GM19463 (cell line): ENCODE measurements around the gene LIN37.

ENCODE experiments used
- ATAC-seq: cut with Tn5 transposase; IDR thresholded peaks from one replicate; pipeline ENCODE4 v1.9.1; 2021; ENCODE audit warnings: mild to moderate bottlenecking, moderate library complexity; ENCODE audit not compliant: unreplicated experiment

Gene LIN37, protein sequence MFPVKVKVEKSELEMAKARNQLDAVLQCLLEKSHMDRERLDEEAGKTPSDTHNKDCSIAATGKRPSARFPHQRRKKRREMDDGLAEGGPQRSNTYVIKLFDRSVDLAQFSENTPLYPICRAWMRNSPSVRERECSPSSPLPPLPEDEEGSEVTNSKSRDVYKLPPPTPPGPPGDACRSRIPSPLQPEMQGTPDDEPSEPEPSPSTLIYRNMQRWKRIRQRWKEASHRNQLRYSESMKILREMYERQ

DNA sequence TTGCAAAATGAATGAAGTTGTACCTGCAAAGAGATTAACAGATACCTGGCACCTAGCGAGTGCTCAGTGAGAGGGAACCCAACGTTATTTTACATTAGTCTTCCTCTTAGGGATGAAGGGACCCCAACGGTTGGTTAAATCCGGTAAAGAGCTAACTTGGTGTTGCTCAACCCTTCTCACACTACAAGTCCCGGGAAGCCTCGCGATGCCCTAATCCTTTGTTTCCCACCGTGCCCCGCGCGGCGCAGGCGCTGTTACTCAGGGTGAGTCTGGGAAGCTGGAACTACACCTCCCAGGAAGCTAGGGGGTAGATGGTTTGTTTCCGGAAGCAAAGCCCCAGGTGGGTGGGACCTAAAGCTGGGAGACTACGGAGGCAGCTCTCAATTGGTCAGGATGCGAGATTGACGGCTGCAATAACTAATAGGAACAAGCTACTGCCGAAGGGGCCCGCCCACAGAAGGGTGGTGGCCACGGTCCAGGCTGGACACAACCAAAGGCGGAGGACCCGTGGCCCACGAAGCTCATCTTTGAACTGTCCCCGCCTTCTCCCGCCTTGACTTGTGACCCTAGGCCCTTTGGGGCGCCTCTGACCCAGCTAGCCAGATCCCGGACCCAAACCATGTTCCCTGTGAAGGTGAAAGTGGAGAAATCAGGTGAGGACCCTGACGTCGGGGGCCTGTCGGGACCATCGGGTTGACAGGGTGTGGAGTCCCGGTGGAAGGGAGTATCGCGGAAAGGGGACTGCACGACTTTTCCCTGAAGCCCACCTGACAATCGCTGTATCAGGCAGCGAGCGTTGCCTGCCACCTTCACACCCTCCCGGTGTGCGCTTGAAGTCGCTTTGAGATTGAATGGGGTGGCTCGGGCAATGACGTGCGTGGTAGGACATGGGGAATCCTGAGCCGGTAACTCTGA, at the start of gene LIN37:
LIN37 (plus strand) TSS at position 471 of the 915 bp plus-strand sequence; CDS start at position 620, 149 bp downstream.
- ATAC-seq, result peak; percentile 77

GRCh38 chr19:35702223-35703012, 46.0 kb upstream of the LIN37 start:
- peak; percentile 96 for ATAC-seq

GRCh38 chr19:35703343-35703742, 45.0 kb upstream of the LIN37 start:
- no peak for ATAC-seq

DNA sequence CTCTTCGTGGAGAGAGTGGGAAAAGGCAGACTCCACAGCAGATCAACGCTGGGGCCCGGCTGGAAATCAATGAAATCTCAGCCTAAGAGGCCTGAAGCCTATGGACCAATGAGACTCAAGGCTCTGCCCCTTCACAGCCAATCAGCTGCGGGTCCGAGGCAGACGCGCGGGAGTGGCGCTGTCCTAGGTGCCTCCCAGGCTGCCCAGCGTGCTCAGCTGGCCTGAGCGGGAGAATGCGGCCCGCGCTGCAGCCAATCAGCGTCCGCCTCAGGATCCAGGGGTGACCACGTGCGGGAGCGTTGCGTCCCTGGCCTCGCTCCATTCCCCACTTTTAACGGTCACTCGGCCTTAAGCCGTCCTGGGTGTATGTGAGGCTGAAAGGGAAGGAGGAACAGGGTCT, 44.2 kb upstream of the LIN37 start, which contains the start of gene ZBTB32:
ZBTB32 (plus strand) TSS at position 341 of the 400 bp plus-strand sequence. CDS start 10,069 bp downstream, outside the sequence.
- ATAC-seq, result no peak

DNA sequence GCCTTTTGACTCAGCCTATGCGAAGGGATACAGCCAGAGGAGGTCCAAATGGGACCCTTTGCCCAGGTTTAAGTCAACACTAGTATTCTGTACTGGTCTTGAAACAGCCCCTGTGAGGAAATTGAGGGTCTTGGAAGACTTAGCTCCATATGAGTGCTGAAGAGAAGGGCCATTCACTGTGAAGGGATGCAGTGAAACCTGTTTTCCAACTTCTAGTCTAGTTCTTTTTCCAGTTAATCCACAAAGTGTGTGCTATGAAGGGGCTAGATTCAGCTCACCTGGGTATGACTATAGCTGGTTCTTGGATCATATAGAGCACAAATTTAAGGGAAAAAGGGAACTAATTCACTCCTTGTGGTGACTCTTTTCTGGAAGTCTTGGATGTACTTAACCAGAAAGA, 40.0 kb upstream of the LIN37 start:
- ATAC-seq, result no peak

DNA sequence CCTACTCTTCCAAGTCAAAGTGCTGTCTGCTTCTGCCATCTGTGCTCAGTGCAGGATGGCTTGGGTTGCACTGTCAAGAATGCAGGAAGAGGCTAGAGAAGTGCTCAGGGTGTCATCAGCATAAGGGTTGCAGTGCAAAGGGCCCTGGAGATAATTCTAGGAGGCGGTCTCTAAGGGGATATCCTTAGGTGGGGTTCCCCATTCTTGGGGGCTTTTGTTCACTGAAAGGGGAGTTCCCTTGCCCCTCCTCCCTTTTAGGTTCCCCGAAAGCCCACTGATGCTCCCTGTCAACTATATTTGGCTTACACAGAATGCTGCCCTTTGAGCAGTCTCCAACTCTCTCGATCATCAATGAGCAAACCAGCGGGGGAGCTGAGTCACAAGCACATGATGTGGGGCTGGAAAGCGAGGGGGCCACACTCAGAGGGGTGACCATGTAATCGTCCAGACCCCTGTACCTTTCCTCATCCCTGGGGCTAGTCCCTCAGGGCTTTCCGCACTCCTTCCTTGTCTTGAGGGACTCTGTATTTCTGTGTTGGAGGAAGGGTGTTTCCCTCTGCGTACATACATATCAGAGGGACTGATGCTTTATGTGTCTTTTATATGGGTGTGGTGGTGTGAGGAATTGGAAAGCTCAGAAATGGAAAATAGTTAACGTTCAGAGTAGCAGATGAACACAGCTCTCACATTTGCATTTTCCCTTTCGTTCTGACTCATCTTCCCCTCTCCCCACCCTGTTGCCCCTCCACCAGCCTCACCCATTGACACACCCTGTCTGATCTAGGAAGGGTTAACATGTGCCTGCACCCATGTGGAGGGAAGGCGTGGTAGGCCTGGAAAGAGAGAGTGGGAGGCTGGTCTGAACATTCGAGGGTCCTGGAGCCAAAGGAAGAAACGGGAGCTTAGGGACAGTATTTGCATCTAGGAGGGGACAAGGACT, 37.3 kb upstream of the LIN37 start:
- peak; percentile 36 for ATAC-seq

DNA sequence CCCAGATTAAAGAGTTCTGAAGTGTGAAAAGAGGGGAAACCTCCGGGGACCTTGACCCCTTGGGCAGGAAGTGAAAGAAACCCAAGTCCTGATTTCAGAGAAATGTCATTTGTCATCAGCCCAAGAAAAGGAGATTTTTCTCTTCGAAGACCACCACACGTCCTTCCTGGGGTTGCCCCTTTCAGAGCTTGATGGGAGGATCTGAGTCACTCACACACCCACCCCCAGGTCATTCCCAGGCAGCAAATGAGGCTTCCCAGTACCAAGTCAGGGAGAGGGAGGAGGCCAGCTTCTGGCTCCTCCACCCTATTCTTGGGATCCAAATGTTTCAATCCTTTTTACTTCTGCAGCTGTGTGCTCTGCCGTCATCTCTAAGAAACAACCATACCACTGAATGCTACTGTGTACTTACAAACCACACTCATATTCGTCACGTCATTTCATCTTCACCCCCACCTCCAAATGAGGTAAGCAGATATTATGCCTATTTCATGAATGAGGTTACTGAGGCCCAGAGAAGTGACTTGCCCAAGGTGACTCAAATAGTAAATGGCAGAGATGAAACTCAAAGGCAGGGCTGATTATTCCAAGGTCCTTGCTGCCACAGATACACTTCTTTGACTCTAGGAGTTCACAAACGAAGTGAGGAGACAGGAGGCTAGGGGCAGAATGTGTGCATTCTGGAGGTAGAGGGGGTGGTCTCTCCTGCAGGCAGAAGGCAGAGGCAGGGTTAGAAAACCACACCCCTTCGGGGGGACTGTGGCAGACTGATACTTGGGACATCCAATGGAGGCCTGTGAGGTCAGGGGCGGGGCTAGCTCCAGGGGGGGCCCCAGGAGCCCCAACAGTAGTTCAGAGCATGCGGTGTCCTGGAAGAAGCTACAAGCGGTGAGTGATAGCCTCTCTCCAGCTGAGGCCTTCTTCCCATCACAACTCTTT, 35.5 kb upstream of the LIN37 start:
- no peak for ATAC-seq

GRCh38 chr19:35713506-35713850, 34.9 kb upstream of the LIN37 start:
- no peak for ATAC-seq

- ATAC-seq, result no peak
Observed at GRCh38 chr19:35713904-35714495, 34.4 kb upstream of the LIN37 start.

DNA sequence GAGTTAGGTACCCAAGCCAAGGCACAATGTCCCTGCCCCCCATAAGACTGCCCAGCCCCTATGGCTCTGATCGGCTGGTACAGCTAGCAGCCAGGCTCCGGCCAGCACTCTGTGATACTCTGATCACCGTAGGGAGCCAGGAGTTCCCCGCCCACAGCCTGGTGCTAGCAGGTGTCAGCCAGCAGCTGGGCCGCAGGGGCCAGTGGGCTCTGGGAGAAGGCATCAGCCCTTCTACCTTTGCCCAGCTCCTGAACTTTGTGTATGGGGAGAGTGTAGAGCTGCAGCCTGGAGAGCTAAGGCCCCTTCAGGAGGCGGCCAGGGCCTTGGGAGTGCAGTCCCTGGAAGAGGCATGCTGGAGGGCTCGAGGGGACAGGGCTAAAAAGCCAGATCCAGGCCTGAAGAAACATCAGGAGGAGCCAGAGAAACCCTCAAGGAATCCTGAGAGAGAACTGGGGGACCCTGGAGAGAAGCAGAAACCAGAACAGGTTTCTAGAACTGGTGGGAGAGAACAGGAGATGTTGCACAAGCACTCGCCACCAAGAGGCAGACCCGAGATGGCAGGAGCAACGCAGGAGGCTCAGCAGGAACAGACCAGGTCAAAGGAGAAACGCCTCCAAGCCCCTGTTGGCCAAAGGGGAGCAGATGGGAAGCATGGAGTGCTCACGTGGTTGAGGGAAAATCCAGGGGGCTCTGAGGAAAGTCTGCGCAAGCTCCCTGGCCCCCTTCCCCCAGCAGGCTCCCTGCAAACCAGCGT, 33.6 kb upstream of the LIN37 start:
- no peak for ATAC-seq

DNA sequence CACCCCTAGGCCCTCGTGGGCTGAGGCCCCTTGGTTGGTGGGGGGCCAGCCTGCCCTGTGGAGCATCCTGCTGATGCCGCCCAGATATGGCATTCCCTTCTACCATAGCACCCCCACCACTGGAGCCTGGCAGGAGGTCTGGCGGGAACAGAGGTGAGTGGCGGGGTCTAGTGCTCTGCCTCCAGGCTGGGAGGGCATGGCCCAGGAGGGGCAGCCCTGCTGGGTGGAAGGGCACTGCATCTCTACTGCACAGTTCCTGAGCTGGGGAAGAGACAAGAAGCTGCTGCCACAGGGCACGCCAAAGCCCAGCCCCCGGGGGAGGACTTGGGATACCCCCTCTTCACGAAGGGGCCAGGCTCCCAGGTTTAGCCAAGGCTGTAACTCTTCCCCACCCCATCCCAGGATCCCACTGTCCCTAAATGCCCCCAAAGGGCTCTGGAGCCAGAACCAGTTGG, 33.0 kb upstream of the LIN37 start:
- no peak for ATAC-seq

- ATAC-seq, result no peak
Observed at GRCh38 chr19:35715981-35716800, 32.2 kb upstream of the LIN37 start.

DNA sequence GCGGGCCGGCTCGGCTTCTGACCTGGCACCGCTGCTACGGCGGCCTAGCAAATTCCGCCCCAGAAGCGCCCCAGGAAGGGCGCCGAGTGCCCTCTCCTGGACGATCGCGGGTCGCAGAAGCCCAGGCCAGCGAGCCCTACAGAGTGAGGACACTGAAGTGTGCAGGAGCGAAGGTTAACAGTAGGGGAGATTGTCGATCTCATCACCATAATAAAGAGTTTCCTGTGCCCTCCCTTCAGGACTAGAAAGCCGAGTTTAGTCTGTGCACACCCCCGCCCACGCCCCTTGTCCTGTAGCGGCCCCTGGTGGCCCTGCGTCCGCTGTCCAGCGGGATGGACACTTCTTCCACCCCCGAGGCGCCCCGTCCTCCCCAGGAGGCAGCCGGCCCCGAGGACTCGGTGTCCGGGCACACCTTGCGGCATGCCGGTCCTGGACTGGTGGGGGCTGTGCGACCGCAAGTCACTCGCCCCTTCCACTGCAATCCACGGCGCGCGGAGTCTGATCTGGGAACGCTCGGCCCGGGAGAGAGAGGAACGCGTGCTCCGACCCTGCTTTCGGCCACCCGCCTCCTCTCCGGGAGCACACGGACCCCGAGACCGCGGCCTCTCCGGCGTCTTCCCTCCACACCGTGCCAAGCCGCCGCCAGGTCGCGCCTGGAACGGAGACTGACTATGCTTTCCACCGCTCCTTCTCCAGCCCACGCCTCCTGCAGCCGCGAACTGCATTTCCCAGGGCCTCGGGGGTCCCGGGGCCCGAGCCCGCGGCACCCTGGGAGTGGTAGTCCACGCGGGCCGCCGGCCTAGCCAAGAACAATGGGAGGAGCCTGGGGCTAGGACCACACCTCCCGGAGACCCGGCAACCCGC, 31.3 kb upstream of the LIN37 start:
- peak; percentile 56 for ATAC-seq

- ATAC-seq, result no peak
Observed at GRCh38 chr19:35717665-35718344, 30.6 kb upstream of the LIN37 start, which contains the start of gene KMT2B. TSS of gene KMT2B (plus strand) at chr19:35718003. CDS start at chr19:35718019, 16 bp downstream.

DNA sequence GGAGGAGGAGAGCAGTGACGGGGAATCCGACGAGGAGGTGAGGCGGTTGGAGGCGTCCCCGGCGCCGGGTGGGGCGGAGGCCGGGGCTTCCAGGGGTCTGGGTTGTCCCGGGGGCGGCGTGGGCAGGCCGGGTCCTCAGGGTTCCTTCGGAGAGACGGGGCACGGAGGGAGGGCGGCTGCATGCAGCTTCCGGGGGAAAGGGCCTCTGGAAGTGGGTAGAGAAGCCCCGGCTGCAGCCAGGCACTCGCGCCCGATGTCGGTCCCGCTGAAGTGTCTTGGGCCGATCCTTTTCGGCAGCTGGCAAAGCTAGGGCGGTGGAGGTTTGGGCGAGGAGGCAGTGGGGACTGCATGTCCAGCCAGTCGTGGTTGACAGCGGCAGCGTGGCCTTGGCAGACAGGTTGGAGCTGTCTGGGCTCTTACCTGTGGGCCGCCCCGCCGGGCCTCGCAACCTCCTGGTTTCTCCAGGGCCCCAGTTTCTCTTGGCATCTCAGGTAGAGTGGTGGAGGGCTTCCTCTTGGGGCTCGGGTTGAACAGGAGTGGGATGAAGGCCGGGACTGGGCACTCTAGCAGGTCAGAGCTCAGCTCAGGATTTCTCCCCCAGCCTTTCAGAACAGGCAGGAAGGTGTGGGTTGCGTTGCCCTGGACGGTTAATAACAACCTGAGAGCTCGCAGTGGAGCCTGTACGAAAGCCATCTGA, 29.9 kb upstream of the LIN37 start:
- ATAC-seq, result no peak
